Stimulated activated CD8-positive, alpha-beta memory T cell treated with anti-CD3 and anti-CD28 coated beads, Interleukin-12 subunit alpha, Interleukin-12 subunit beta, amount 100 ng/mL, for 1 hour (primary cell): ENCODE results near the gene TRIM68.

ENCODE experiments used
- DNase-seq: peaks from one replicate; pipeline ENCODE4 v3.0.0-alpha.2; 2020; ENCODE audit warnings: low read depth

The TRIM68 gene

GRCh38 chr11:4606231-4607015 is 1.6 kb downstream of the TRIM68 start:
- no peak for DNase-seq

GRCh38 chr11:4605057-4605456 is 3.0 kb downstream of the TRIM68 start:
- DNase-seq: no peak

DNA sequence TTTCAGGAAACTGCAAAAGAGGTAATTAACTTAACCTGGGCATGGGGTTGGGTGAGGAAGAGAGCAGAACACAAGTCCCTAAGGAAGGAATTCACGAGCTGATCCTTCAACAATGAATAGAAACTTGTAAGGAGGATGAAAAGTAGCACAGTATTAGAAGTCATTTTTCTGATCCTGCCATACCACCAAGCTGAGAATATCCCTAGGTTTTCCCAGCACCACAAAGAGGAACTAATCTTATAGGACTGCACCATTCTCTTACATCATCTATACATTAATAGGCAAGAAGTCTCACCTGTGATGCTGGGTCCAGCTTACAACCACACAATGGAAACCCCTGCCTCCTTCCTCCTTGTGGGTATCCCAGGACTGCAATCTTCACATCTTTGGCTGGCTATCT is 14.3 kb downstream of the TRIM68 start, which contains the start of gene OR52I1:
TSS of gene OR52I1 (plus strand) at position 301 of the 400 bp plus-strand sequence. CDS start at position 301, 0 bp downstream.
- no peak for DNase-seq

GRCh38 chr11:4589017-4589416 is 19.0 kb downstream of the TRIM68 start:
- no peak for DNase-seq

GRCh38 chr11:4581443-4581842 is 26.6 kb downstream of the TRIM68 start, which contains the start of gene OR52I2:
TSS of gene OR52I2 (plus strand) at chr11:4581743.
- DNase-seq: no peak

DNA sequence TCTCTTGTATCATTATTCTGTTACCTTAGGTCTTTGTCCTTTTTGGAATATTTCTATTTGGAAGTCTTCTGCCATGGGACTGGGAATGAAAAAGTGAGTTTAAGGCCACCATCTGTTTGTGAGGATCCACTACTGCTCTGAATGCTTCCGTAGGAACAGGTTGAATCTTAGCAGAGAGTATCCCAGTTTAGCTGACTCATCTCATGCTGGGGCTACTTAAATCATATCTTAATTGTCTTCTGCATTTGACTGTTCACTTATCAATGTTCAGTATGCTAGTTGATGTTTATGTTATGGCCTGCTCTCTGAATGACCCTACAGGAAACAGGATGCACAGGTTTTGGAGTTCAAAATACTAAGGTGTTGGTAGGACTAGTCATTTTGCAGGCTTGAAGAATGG is 27.9 kb downstream of the TRIM68 start:
- DNase-seq: no peak

DNA sequence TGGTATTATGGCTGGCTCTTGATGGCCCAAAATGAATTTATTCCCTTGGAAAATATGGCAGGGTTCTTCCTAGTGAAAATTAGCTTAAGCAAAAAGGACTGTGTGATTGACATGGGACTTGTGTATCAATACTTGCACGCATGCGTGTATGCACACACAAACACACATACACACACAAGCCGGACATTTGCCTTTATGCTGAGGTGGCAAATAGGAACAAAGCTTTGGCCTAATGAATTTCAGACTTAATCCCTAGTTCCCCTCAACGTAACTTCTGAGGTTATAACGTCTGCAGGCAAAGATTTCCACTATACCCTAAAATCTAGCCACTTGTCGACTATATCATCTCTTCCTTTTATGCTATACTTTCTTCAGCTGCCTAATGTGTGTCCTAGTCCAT is 29.4 kb downstream of the TRIM68 start:
- no peak for DNase-seq

- DNase-seq: no peak
Measured at GRCh38 chr11:4577761-4578160, 30.3 kb downstream of the TRIM68 start.

GRCh38 chr11:4576880-4577279 is 31.2 kb downstream of the TRIM68 start:
- no peak for DNase-seq

DNA sequence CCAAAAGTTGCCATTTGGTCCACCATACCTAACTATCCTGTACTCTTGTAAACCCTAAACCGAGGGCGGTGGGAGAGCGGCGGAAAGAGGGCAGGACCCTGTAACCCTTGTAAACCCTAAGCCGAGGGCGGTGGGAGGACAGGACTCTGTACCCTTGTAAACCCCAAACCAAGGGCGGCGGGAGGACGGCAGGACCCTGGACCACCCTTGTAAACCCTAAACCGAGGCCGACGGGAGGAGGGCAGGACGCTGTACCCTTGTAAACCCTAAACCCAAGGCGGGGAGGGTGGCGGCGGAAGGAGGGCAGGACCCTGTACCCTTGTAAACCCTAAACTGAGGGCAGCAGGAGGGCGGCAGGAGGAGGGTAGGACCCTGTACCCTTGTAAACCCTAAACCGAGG is 39.0 kb downstream of the TRIM68 start:
- no peak for DNase-seq

DNA sequence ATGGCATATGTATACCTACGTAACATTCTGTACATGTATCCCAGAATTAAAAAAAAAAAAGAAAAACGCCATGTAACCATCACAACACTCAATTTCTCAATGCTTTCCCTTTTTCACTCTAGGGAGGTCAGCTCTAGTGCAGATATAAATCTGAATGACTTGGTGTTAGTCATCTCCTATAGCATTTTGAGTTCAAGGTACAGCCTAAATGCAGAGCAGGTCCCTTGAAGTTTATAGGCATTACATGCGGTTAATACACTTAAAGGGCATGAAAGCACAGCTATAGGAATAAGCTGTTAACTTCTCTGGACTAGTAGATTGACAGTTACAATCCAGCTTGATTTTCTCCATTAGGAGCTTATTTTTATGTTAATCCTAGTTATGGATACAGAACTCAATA is 42.7 kb downstream of the TRIM68 start:
- DNase-seq: no peak

- no peak for DNase-seq
Measured at GRCh38 chr11:4560467-4560866, 47.6 kb downstream of the TRIM68 start.

DNA sequence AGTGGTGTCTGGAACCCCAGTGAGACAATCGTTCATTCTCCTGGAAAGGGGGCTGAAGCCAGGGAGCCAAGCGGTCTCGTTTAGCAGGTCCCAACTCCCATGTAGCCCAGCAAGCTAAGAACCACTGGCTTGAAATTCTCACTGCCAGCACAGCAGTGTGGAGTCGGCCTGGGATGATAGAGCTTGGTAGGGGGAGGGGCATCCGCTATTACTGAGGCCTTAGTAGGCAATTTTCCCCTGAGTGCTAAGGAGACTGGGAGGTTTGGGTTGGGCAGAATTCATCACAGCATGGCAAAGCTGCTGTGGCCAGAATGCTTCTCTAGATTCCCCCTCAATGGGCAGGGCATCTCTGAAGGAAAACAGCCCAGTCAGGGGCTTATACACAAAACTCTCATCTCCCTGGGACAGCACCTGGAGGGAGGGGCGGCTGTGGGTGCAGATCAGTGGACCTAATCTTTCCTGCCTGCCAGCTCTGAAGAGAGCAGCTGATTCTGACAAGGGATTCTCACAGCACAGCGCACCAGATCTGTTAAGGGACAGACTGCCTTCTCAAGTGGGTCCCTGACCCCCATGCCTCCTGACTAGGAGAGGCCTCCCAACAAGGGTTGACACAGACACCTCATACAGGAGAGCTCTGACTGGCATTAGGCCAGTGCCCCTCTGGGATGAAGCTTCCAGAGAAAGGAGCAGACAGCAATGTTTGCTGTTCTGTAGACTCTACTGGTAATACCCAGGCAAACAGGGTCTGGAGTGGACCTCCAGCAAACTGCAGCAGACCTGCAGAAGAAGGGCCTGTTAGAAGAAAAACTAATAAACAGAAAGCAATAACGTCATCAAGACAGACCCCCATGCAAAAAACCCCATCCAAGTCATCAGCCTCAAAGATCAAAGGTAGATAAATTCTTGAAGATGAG is 48.2 kb downstream of the TRIM68 start:
- DNase-seq: no peak

GRCh38 chr11:4551346-4551979 is 56.6 kb downstream of the TRIM68 start:
- DNase-seq: no peak
